K562 (cell line): ENCODE measurements around the gene HTR6. TPM values are rescaled to one million over a fixed set of nuclear protein-coding genes. Genes with fewer than 3 reads are reported as not detected.
"Not testable (repeated sequence)": the region's sequence is repeated elsewhere in the genome, so short reads cannot be mapped to it uniquely, and the experiment has no call there.

Experiments
- ATAC-seq: fragments of 200-7000 bp; cut with Tn5 transposase; 3 replicates; pipeline ENCODE4 v1.9.1; 2020; ENCODE audit warnings: moderate library complexity
- BruUV-seq: library from RNA; stranded (reverse); fragments of 400-500 nt; replicated peaks from 2 replicates; lab custom pipeline; 2021; lab: Mats Ljungman, UMichigan
- CTCF ChIA-PET: fragments of 300-600 bp; formaldehyde crosslinking; extraction: SDS; loops from one replicate; lab custom pipeline; 2021; ENCODE audit warnings: low intra/inter-chr PET ratio; lab: Yijun Ruan, JAX
- POLR2A ChIA-PET: fragments of 300-600, 350-650 bp; sonication (Branson Sonifier 250); formaldehyde crosslinking; extraction: SDS; loops from one replicate; lab custom pipeline; 2021; ENCODE audit warnings: antibody characterized with exemption, inconsistent platforms; lab: Yijun Ruan, JAX
- DNase-seq, 4 experiments: peaks; one replicate each; pipeline versions ENCODE4 v3.0.0 to v3.0.0-alpha.2; 2011 to 2018; ENCODE audit warnings: low spot score in 3 of 4, mixed read lengths in 3 of 4; ENCODE audit errors: extremely low read depth in 1 of 4
- FAIRE-seq: peaks from 2 replicates; lab custom pipeline; 2011; peaks lifted over from hg19 to GRCh38; lab: Jason Lieb, UNC
- H2AFZ ChIP-seq: 2 replicates; pipeline ENCODE4 v1.6.0; 2011; ENCODE audit warnings: low read depth, low read length, control low read depth, inconsistent platforms
- H3K27ac ChIP-seq: fragments of 200-600 bp; 3 replicates; pipeline ENCODE4 v1.8.0; 2011; ENCODE audit warnings: low read depth, mild to moderate bottlenecking, control low read depth, inconsistent platforms, low read length, moderate library complexity, mixed read lengths; ENCODE audit errors: extremely low read depth
- H3K27me3 ChIP-seq, 2 experiments: fragments of 300-600 bp in 1 of 2; 2 replicates in 1 of 2; 3 replicates in 1 of 2; pipeline versions ENCODE4 v1.6.0 to v1.8.0; 2011; ENCODE audit warnings: inconsistent platforms in 2 of 2, low read length in 2 of 2, mild to moderate bottlenecking in 1 of 2, mixed read lengths in 1 of 2, moderate library complexity in 1 of 2; ENCODE audit not compliant: control insufficient read depth in 2 of 2, insufficient read depth in 2 of 2
- H3K36me3 ChIP-seq: fragments of 300-600 bp; 3 replicates; pipeline ENCODE4 v1.8.0; 2011; ENCODE audit warnings: mild to moderate bottlenecking, low read length, inconsistent platforms; ENCODE audit not compliant: control insufficient read depth, insufficient read depth
- H3K4me1 ChIP-seq, 2 experiments: fragments of 200-600 bp in 1 of 2; replicated peaks in 1 of 2; 2 replicates in 1 of 2; 3 replicates in 1 of 2; pipeline versions ENCODE4 v1.5.1 to v1.8.0; 2011; ENCODE audit warnings: inconsistent platforms in 2 of 2, low read length in 2 of 2, mild to moderate bottlenecking in 1 of 2, mixed read lengths in 1 of 2, moderate library complexity in 1 of 2; ENCODE audit not compliant: control insufficient read depth in 2 of 2, insufficient read depth in 2 of 2
- H3K4me2 ChIP-seq: 2 replicates; pipeline ENCODE4 v1.6.1; 2011; ENCODE audit warnings: low read length, control low read depth, inconsistent platforms, mixed read lengths; ENCODE audit not compliant: insufficient read depth
- H3K4me3 ChIP-seq: fragments of 200-600 bp; sonication (generic), shearing (Covaris generic); 2 replicates; pipeline ENCODE4 v1.5.1; 2016; ENCODE audit warnings: control low read depth, inconsistent platforms
- H3K79me2 ChIP-seq: fragments of 200-600 bp; 3 replicates; pipeline ENCODE4 v1.8.0; 2011; ENCODE audit warnings: low read length, inconsistent platforms; ENCODE audit not compliant: control insufficient read depth, insufficient read depth
- H3K9ac ChIP-seq, 2 experiments: 2 replicates each; pipeline versions ENCODE4 v1.6.0 to v1.6.1; 2011; ENCODE audit warnings: low read depth in 2 of 2, low read length in 2 of 2, control low read depth in 1 of 2, inconsistent platforms in 1 of 2, mild to moderate bottlenecking in 1 of 2, mixed read lengths in 1 of 2; ENCODE audit not compliant: insufficient read depth in 1 of 2
- H3K9me1 ChIP-seq: one replicate; pipeline ENCODE4 v1.6.0; 2011; ENCODE audit warnings: inconsistent platforms, mild to moderate bottlenecking, low read length, moderate library complexity; ENCODE audit not compliant: control insufficient read depth, insufficient read depth
- H3K9me3 ChIP-seq: replicated peaks from 2 replicates; pipeline ENCODE4 v1.5.1; 2011; ENCODE audit warnings: low read depth, low read length, inconsistent platforms; ENCODE audit not compliant: control insufficient read depth, insufficient read depth
- H4K20me1 ChIP-seq: replicated peaks from 2 replicates; pipeline ENCODE4 v1.6.1; 2011; ENCODE audit warnings: low read length, inconsistent platforms, mixed read lengths; ENCODE audit not compliant: control insufficient read depth, insufficient read depth
- SAFB2 ChIP-seq: fragments of 200-400 bp; formaldehyde crosslinking; IDR thresholded peaks from 2 replicates; pipeline ENCODE4 v1.6.1; 2018; ENCODE audit warnings: borderline replicate concordance, low read length, low read depth, moderate library complexity; ENCODE audit not compliant: severe bottlenecking
- ZNF143 ChIP-seq: sonication (generic); formaldehyde crosslinking; IDR thresholded peaks from 2 replicates; pipeline ENCODE4 v1.9.0; 2022; ENCODE audit warnings: mild to moderate bottlenecking, missing genetic modification reagents
- ZNF398 ChIP-seq: fragments of 250-450 bp; sonication (Bioruptor Pico); IDR thresholded peaks from 2 replicates; pipeline ENCODE4 v1.8.0; 2021; ENCODE audit warnings: moderate library complexity, mild to moderate bottlenecking, inconsistent platforms
- WGBS: fragments of 100-300 bp; shearing (Covaris generic); methylation state at CpG from one replicate; pipeline ENCODE4 v1.1.6; 2016; ENCODE audit warnings: low coverage, mixed read lengths; ENCODE audit not compliant: insufficient coverage; ENCODE audit errors: missing lambda C conversion rate; 5-methylcytosine and 5-hydroxymethylcytosine counted together
- in situ Hi-C: fragments of 300-500 bp; cut with MboI; formaldehyde crosslinking; loops from 4 replicates; pipeline ENCODE4 v1.15.0; 2018; ENCODE audit warnings: inconsistent platforms, mixed read lengths
- intact Hi-C: fragments of 100-400 bp; cut with micrococcal nuclease; formaldehyde crosslinking; loops from 2 replicates; pipeline ENCODE4 v1.14.2; 2022
- polyA plus RNA-seq, 8 experiments: library from polyadenylated mRNA; depleted of rRNA in 4 of 8; stranded (reverse) in 5 of 8; unstranded in 3 of 8; fragments of >200 nt; fragmentation: Nextera tagmentation in 2 of 8; fragmentation: Illumina TruSeq in 1 of 8; extraction: Ambion mirVana in 2 of 8; extraction: Trizol in 1 of 8; gene quantifications; 2 replicates each; pipeline versions ENCODE4 v1.2.1 to v1.2.3, GENCODE V29; 2011 to 2014; ENCODE audit warnings: inconsistent platforms in 1 of 8, missing spikeins in 1 of 8
- total RNA-seq, 7 experiments: library from RNA; depleted of rRNA in 6 of 7; stranded (reverse); fragments of >200 nt in 6 of 7; fragmentation: Illumina TruSeq in 2 of 7; extraction: Trizol in 2 of 7; gene quantifications; 2 replicates each; pipeline versions ENCODE4 v1.2.1 to v1.2.3, GENCODE V29; 2011 to 2021; ENCODE audit warnings: low replicate concordance in 1 of 7

The HTR6 gene
- total and polyA plus RNA-seq, 9 of the 15 experiments (the other 6 are each of a cell fraction or from before 2014, with no cell fraction given): not detected

GRCh38 chr1:19632211-19632610 is 32.5 kb upstream of the HTR6 start:
- 43% methylated on average over 2 of the region's 2 CpGs for WGBS
- no peaks in the 10 kb centered on the region for H4K20me1 ChIP-seq
- CTCF ChIA-PET: no interaction called here
- POLR2A ChIA-PET: interaction anchor here (0.6 kb wide), 1 partner anchor 9 kb away, joined by 3 read pairs; no protein-coding TSS in a partner anchor
- H3K4me1 ChIP-seq: no peaks in the 10 kb centered on the region
- H3K4me3 ChIP-seq: no peak overlapping the region
- no peak for TF ChIP-seq ZNF143
- no peak overlapping the region for H3K27ac ChIP-seq
- H3K9me3 ChIP-seq: no peaks in the 10 kb centered on the region
- FAIRE-seq (no peak), DNase-seq (no peak), ATAC-seq (no peak)
- H3K4me2 ChIP-seq: no peak overlapping the region
- no peak overlapping the region for H2AFZ ChIP-seq
- no peaks in the 10 kb centered on the region for H3K27me3 ChIP-seq
- H3K9ac ChIP-seq: no peak overlapping the region
- in situ Hi-C loops (no loop called here), intact Hi-C loops (no loop called here)
- no peaks in the 10 kb centered on the region for H3K79me2 ChIP-seq
- H3K36me3 ChIP-seq: peaks cover 21% of the 10 kb centered on the region; the same call in 2 of the 3 replicates
- no TSS peak for BruUV-seq
- H3K9me1 ChIP-seq: no peaks in the 10 kb centered on the region

GRCh38 chr1:19633106-19633505 is 31.6 kb upstream of the HTR6 start:
- TF ChIP-seq ZNF398 (CRISPR knock-in tag) (no peak), SAFB2 (no peak)
- no peak overlapping the region for H3K4me2 ChIP-seq
- no peaks in the 10 kb centered on the region for H3K9me1 ChIP-seq
- 38% methylated on average over 2 of the region's 2 CpGs for WGBS
- H3K36me3 ChIP-seq: peaks cover 13% of the 10 kb centered on the region; the same call in 1 of the 3 replicates
- no peaks in the 10 kb centered on the region for H4K20me1 ChIP-seq
- BruUV-seq: no TSS peak
- no peaks in the 10 kb centered on the region for H3K4me1 ChIP-seq
- no peaks in the 10 kb centered on the region for H3K27me3 ChIP-seq
- intact Hi-C loops (no loop called here), in situ Hi-C loops (no loop called here)
- FAIRE-seq (no peak), ATAC-seq (no peak), DNase-seq (no peak)
- H3K79me2 ChIP-seq: no peaks in the 10 kb centered on the region
- H3K27ac ChIP-seq: no peak overlapping the region
- no peak overlapping the region for H3K4me3 ChIP-seq
- no peak overlapping the region for H3K9ac ChIP-seq
- ChIA-PET CTCF (no interaction called here), POLR2A (no interaction called here)
- H3K9me3 ChIP-seq: no peaks in the 10 kb centered on the region
- H2AFZ ChIP-seq: no peak overlapping the region

- H3K27ac ChIP-seq, H3K9me3 ChIP-seq, H3K4me1 ChIP-seq, H4K20me1 ChIP-seq, ATAC-seq, H3K27me3 ChIP-seq, BruUV-seq, in situ Hi-C loops, H3K9ac ChIP-seq, intact Hi-C loops, H3K4me2 ChIP-seq, H2AFZ ChIP-seq, CTCF ChIA-PET, H3K9me1 ChIP-seq, DNase-seq, H3K4me3 ChIP-seq, H3K79me2 ChIP-seq, H3K36me3 ChIP-seq, FAIRE-seq: not testable (repeated sequence)
- POLR2A ChIA-PET: interaction anchor here (0.6 kb wide), 2 partner anchors 68 to 212 kb away, joined by 3 read pairs; no protein-coding TSS in a partner anchor
- 53% methylated on average over 9 of the region's 9 CpGs for WGBS
Observed at GRCh38 chr1:19635064-19635463, 29.6 kb upstream of the HTR6 start.
